ENCODE results near the gene CEACAM19.
"Not testable (repeated sequence)": the region's sequence is repeated elsewhere in the genome, so short reads cannot be mapped to it uniquely, and the experiment has no call there.

The CEACAM19 gene

DNA sequence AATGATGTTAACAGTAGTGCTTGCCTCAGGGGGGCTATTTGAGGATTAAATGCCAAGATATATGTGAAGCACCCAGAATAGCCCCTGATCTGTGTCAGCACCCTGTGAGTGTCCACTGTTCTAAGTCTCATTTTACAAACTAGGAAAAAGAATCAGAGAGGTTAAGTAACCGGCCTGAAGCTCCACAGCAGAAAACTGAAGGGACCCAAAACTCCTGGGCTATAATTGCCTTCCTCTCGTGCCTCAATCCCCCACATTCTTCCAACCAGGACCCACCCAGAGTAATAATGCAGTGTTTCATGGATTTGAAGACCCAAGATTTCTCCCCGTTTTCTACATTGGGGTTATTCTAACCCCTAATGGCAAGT lies 25.2 kb upstream of the CEACAM19 start:
- DNase-seq = no peak

DNA sequence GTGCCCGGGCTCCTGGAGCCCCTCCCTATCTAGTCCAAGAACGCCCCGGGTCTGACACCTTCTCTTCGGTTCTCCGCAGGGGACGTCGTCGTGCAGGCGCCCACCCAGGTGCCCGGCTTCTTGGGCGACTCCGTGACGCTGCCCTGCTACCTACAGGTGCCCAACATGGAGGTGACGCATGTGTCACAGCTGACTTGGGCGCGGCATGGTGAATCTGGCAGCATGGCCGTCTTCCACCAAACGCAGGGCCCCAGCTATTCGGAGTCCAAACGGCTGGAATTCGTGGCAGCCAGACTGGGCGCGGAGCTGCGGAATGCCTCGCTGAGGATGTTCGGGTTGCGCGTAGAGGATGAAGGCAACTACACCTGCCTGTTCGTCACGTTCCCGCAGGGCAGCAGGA lies 24.1 kb upstream of the CEACAM19 start:
- no peak for DNase-seq

DNA sequence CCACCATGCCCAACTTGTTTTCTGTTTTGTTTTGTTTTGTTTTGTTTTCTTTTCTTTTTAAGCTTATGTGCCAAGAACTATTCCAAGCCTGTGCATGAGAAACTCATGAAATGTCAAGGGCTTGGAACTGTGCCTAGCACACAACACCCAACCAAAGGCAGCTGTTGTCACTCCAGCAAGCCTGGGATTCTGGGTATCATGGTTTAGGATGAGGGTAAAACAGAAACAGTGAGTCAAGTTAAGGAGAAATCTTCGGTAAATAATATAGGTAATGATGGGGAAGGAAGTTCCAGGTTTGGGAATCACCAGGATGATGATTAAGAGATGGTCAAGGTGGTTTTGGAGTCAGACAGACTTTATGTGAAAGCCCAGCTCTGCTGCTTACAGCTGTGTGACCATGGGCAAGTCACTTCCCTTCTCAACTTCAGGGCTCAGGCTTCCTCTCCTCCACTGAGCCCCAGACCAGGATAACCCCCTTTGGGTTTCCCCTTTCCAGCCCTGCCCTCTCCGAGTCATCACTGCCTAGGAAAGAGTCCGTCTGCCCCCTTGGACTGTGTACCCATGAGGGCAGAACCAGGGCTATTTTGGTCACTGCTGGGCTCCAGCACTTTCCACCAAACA lies 22.5 kb upstream of the CEACAM19 start:
- DNase-seq = peak; percentile 74

DNA sequence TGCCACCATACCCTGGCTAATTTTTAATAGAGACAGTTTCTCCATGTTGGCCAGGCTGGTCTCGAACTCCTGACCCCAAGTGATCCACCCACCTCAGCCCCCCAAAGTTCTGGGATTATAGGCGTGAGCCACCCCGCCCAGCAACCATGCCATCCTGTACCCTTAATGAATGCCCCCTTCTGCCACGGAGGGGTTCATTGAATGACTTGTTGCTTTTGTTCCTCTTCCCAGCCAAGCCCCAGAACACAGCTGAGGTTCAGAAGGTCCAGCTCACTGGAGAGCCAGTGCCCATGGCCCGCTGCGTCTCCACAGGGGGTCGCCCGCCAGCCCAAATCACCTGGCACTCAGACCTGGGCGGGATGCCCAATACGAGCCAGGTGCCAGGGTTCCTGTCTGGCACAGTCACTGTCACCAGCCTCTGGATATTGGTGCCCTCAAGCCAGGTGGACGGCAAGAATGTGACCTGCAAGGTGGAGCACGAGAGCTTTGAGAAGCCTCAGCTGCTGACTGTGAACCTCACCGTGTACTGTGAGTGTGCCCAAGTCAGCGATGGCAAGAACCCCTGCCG lies 21.6 kb upstream of the CEACAM19 start:
- no peak for DNase-seq

DNA sequence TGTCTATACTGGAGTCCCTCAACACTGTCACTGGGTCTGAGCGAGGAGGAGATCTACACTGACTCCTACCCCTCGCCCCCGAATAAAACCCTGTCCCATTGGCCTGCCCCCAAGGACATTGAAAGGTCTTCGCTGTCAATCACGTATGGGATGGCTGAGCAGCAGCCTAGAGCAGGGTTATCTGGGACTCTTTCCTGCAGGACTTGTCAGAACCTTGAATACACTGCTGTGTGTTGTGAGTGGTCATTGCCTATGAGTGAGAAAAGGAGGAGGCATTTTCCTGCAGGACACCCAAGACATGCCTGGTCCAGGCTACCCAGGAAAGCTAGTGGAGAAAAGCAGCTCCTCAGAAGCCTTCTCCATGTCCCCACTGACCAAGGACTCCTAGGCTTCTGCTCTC lies 17.9 kb upstream of the CEACAM19 start:
- no peak for DNase-seq

DNA sequence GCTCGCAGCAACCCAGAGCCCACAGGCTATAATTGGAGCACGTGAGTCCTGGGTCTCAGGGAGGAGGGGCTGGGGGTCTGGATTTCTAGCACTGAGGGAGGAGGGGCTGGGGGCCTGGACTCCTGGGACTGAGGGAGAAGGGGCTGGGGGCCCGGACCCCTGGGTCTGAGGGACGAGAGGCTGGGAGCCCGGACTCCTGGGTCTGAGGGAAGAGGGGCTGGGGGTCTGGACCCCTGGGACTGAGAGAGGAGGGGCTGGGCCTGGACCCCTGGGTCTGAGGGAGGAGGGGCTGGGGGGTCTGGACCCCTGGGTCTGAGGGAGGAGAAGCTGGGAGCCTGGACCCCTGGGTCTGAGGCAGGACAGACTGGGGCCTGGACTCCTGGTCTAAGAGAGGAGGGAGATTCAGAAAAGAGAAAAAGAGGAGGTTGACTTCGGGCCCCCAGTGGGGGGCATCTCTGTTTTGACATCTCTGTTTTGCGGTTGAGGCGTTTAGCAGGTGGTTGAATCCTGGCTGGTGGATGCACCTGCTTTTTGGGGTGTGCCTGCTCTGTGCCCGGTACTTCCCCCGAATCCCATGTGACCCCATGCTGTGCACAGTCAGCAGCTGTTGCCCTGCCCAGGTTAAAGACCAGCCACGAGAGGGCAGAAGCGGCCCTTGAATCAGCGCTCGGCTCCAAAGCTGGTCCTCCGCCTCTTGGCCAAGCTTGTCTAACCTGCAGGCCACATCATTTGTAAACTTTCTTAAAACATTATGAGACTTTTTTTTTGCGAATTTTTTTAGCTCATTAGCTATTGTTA lies 17.1 kb upstream of the CEACAM19 start:
- peak; percentile 48 for DNase-seq

DNA sequence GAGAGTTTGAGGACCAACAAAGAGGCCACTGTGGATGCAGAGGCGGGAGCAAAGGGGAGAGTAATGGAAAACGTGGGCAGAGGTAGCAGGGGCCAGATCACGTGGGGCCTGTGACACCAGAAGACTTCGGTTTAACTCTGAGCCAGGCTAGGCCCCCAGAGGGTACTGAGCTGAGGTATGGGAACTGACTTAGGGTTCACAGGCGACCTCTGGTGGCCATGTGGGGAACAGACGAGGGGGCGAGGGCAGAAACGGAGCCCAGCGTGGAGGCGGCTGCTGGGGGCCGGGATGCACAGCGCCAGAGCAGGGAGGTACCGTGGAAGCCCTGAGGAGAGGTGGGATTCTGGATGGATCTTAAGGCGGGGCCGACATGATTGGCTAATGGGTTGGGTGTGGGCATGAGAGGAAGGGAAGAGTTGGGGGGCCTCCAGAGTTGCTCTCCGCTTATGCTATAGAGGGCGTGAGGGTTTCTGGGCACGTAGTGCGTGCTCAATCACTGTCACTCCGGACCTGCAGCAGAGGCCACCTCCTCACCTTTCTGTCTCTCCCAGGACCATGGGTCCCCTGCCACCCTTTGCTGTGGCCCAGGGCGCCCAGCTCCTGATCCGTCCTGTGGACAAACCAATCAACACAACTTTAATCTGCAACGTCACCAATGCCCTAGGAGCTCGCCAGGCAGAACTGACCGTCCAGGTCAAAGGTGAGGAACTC lies 13.9 kb upstream of the CEACAM19 start:
- peak; percentile 78 for DNase-seq

DNA sequence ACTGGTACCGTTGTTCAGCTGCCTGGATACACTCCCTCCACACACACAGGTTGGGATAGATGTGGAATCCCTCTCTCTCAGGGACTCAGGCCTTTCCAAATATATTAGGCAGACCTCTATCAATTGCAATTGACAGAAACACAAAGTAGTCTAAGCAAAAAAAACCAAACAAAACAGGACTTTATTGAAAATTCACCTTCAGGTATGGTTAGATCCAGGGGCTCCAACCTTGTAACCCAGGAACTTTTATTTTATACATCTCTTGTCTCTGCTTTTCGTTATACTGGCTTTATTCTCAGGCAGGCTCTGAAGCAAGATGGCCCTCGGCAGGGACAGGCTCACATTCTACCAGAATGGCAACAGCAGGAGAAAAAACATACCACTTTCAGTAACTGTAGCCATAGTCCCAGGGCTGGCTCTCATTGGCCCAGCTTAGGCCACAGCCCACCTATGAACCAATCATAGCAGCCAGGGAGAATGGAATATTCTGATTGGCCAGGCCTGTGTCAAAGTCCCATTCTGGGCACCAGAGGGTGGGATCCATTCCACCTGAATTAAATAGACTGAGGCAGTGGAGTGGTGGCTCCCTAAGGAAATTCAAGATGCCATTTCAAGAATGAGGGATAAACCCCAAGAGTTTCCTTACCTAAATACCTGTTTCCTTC lies 13.1 kb upstream of the CEACAM19 start:
- peak; percentile 18 for DNase-seq

DNA sequence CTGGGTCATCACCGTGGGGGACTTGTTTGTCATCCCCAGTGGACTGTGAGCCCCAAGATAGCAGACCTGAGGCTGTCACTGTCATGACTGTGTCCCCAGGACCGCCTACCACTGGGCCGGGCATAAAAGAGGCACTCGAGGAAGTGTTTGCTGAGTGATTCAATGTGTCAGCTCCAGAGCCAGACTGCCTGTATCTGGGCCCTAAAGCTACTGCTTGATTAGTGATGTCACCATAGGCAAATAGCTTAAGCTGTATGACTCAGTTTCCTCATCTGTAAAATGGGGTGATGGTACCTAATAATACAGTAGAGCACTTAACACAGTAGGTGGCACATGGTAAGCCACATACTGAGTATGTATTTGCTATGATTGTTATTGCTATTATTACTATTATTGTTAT lies 11.2 kb upstream of the CEACAM19 start:
- no peak for DNase-seq

DNA sequence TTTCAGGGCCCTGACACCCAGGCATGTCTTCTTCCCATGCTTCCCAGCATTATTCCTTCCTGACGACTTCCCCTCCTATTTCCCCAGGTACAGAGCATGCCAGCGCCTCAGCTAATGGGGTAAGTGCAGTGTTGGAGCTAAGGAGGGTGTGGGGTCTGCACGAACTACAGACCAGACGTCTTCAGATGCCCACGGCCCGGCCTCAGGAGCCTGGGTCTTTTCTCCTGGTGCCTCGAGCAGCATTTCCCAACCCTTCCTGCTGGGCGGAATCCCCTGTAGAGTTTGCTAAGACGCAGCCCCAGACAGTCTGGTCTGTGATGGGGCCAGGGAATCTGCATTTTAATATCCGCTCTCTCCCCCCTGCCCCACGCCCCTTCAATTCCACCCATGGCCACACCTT lies 10.1 kb upstream of the CEACAM19 start:
- no peak for DNase-seq

DNA sequence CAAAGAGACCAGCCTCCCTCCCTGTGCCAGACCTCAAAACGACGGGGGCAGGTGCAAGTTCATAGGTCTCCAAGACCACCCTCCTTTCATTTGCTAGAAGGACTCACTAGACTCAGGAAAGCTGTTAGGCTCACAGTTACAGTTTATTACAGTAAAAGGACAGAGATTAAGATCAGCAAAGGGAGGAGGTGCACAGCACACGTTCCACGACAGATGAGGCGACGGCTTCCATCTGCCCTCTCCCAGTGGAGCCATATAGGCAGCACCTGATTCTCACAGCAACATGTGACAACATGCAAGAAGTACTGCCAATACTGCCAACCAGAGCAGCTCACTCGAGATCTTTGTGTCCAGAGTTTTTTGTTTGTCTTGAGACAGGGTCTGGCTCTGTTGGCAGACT lies 9.4 kb upstream of the CEACAM19 start:
- no peak for DNase-seq

DNA sequence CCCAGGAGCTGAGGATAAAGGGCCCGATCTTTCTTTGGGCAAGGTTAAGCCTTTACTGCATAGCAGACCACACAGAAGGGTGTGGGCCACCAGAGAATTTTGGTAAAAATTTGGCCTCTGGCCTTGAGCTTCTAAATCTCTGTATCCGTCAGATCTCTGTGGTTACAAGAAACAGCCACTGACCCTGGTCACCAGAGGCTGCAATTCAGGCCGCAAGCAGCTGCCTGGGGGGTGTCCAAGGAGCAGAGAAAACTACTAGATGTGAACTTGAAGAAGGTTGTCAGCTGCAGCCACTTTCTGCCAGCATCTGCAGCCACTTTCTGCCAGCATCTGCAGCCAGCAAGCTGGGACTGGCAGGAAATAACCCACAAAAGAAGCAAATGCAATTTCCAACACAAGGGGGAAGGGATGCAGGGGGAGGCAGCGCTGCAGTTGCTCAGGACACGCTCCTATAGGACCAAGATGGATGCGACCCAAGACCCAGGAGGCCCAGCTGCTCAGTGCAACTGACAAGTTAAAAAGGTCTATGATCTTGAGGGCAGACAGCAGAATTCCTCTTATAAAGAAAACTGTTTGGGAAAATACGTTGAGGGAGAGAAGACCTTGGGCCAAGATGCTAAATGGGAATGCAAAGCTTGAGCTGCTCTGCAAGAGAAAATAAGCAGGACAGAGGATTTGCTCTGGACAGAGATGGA lies 8.4 kb upstream of the CEACAM19 start:
- no peak for DNase-seq

DNA sequence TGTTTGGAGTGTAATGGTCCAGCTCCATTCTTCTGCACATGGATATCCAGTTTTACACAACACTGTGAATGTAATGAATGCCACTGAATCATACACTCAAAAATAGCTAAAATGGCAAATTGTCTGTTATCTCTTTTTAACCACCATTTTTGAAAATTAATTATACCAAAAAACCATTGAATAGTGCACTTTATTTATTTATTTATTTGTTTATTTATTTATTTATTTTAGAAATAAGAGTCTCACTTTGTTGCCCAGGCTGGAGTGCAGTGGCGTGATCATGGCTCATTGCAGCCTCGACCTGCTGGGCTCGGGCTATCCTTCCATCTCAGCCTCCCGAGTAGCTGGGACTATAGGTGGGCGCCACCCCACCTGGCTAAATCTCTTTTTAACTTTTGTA lies 7.3 kb upstream of the CEACAM19 start:
- DNase-seq = no peak

DNA sequence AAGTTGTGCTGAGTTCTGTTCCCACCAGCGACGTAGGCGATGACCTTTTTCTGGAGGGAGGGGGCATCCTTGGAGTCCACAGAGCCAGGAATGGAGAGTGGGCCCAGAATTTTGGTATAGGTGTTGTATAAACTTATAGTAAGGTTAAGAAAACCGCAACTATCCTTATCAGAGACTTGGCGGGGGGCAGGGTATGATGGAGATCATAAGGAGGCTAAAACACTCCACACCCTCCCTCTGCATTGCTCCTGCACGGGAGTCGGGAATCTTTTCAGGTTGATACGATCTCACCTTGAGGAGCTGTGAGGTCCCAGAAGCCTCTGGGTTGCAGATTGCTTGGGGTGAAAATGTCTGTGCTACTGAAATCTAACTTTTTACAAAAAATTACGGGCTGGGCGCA lies 6.3 kb upstream of the CEACAM19 start:
- no peak for DNase-seq

DNA sequence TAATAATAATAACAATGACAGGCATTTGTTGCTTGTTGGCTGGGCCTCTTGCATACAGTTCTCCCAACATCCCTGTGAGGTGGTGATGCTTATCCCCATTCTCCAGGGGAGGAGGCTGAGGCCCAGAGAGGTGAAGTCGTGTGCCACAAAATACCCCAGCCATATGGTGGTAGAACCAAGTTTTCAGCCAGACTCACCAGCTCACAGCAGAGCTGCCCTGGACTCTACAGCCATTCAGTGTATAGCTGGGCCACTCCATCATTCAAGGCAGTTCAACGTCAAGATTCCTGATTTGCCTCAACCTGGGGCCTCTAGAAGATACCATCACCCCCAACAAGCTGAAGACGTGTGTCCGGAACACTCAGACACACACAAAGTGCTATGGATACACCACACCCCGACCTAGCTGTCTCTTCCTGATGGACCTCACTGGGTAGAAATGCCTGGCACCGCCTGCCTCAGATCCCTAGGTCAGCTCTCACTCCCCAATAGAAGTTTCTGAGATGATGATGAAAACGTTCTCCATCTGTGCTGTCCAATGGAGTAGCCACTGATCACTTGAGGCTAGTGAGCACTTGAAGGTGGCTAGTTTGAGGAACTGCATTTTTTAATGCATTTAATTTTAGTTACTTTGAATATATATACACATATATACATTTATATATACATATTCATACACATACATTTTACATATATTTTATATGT lies 4.3 kb upstream of the CEACAM19 start:
- no peak for DNase-seq

DNA sequence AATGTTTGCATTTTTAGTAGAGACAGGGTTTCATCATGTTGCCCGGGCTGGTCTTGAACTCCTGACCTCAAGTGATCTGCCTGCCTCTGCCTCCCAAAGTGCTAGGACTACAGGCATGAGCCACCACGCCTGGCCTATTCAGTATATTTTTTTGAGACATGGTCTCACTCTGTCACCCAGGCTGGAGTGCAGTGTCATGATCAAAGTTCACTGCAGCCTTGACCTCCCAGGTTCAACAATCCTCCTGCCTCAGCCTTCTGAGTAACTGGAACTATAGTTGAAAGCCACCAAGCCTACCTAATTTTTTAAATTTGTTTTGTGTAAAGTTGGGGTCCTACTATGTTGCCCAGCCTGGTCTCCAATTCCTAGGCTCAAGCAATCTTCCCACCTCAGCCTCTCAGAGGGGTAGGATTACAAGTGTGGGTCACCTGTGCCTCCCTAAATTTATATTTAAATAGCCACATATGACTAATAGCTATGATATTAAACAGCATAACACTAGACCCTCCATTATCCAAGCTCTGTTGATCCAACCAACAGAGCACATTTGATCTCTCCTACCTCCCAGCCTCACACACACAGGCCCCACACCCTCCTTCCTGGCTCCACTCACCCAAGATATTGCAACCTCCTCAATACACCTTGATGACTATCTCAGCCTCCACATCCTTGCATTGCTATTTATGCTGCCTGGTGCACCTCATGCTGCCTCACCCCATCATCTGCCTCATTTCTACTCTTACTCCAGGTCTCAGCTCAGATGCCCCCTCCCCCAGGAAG lies 2.1 kb upstream of the CEACAM19 start:
- no peak for DNase-seq

DNA sequence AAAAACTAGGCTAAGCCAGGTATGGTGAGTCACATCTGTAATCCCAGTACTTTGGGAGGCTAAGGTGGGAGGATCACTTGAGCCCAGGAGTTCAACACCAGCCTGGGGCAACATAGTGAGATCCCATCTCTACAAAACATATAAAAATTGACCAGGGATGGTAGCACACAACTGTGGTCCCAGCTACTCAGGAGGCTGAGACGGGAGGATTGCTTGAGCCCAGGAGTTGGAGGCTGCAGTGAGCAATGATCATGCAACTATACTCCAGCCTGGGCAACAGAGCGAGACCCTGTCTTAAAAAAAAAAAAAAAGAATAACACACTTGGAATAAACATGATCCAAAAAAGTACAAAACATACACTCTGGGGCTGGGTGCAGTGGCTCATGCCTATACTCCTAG lies 1.3 kb upstream of the CEACAM19 start:
- DNase-seq = not testable (repeated sequence)

DNA sequence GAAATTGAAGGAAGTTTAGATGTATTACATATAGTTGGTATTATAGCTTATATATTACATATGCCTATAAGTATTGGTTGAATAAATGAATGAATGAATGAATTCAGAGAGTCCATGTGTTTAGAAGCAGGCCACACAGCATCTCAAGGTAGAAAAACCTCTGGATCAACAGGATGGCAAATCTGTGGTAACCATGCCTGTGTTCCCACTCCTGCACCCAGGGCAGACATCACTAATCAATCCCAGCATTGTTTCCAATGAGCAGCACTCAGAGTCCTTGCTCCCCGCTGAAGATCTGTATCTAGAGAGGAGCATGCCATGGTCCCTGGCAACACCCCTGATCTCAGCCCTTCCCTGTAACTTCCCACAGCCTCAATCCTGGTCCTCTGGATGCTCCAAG lies 944 bp downstream of the CEACAM19 start:
- no peak for DNase-seq

DNA sequence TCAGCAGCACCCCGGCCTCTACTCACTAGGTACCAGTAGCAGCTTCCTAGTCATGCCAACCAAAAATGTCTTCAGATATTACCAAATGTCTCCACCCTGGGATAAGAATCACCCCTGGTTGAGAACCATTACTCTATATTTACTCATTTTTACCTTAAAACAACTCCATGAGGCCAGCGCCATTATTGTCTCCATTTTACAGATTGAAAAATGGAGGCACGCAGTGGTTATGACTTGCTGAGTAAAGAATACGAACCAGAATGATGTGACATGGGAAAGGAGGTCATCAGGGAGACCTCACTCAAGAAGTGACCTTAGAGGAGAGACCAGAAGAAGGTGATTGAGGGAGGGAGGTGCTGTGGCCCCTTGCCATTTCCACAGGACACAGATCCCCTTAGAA lies 2.2 kb downstream of the CEACAM19 start:
- DNase-seq = no peak

DNA sequence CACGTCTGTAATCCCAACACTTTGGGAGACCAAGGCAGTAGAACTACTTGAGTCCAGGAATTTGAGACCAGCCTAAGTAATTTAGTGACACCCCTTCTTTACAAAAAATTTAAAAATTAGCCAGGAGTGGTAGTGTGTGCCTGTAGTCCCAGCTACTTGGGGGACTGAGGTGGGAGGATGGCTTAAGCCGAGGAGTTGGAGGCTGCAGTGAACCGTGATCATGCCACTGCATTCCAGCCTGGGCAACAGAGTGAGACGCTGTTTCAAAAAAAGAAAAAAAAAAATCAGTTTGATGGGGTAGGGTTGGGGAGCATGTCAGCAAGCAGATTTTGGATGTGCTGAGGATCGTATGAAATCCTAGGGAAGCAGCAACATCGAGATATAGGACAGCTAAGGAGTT lies 4.2 kb downstream of the CEACAM19 start:
- no peak for DNase-seq

Measured in fibroblast of skin of back (primary cell).